Activated CD8-positive, alpha-beta memory T cell treated with anti-CD3 and anti-CD28 coated beads for 4 hours (primary cell): ENCODE measurements around the gene MGMT.

Experiments
- DNase-seq, 2 donors: peaks; one replicate each; pipeline ENCODE4 v3.0.0-alpha.2; 2020; ENCODE audit warnings: low read depth in 2 of 2

MGMT gene

GRCh38 chr10:129586898-129587443 lies 119.9 kb downstream of the MGMT start:
- DNase-seq = no peak

DNA sequence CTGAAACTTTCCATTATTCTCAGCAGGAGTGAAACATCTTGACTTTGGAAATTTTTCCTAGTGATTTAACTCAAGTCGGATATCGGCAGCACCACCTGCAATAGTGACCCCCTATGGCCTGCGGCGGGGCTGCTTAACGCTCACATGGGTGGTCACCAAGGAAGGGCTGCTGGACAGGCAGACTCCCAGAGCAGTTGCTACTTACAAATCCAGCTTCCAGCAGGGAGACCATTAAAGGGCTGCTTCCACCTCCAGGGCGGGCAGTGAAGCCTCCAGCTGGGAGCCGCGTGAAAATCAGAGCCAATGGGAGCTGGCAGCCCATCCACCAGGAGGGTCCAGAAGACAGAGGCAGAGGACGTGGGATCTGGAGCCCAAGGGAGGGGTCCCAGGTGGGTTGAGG lies 122.5 kb downstream of the MGMT start:
- no peak for DNase-seq

GRCh38 chr10:129593953-129594352 lies 126.9 kb downstream of the MGMT start:
- no peak for DNase-seq

DNA sequence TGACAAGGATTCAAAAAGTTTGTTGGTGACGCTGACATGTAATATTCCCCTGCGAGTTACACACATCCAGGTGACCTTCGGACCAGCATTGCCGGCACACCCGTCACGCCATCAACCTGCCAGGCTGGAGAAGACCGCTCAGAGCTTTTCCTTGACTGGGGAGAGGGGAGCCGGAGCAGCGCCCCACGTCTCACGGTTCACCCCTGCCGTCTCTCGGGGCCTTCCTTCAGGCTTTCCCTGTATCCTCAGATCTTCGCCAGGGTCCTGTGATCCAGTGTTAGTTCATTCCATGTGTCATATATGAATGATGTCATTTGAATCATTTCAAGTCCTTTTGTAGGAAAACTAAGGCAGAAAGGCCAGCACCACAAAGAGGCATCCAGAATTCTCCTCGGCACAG lies 127.8 kb downstream of the MGMT start:
- no peak for DNase-seq

- DNase-seq = no peak
These were observed 131.4 kb downstream of the MGMT start for GRCh38 chr10:129598413-129598812.

DNA sequence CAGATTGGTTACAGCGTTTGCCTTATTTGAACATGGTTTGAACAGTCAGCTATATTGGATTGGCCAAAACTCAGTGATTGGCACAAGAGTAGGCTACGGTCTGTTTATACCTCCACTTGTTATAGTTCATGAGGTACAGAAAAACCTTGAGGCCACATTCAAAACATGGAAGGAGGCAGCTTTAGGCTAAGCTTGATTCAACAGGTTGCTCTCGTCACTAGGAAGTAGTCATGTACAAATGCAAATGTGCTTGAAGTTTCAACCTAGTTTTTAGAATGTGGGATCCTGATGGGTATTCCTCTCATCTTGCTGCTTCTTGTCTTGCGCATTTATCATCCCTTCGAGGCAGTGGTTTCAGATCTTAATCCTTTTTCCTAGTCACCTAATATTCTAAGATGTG lies 132.1 kb downstream of the MGMT start:
- no peak for DNase-seq

- DNase-seq = no peak
These were observed 134.7 kb downstream of the MGMT start for GRCh38 chr10:129601737-129602136.

DNA sequence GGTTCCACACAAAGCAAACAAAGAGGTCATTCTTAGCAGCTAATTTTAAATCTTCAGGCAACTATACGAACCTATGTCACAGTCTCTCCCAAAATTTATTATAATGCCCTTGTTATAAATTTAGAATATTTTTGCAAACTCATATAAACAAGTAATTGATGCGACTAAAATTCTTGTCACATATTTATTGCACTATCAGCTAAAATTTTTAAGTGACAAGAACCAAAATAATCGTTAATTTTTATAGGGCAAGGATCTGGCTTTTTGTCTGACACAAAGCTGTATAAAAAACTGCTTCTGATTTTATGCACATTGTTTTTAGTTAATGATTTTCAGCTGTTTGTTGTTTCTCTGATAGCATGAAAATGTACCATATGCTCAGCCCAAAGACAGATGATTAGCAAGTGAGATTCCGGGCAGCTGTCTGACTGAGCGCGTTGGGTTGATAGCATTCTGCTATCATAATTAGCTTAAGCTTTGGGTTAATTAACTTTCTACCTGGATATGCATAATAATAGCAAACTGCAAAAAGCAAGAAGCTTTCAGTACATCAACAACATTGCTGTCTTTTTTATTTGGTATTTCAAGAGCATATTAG lies 136.0 kb downstream of the MGMT start:
- no peak for DNase-seq

DNA sequence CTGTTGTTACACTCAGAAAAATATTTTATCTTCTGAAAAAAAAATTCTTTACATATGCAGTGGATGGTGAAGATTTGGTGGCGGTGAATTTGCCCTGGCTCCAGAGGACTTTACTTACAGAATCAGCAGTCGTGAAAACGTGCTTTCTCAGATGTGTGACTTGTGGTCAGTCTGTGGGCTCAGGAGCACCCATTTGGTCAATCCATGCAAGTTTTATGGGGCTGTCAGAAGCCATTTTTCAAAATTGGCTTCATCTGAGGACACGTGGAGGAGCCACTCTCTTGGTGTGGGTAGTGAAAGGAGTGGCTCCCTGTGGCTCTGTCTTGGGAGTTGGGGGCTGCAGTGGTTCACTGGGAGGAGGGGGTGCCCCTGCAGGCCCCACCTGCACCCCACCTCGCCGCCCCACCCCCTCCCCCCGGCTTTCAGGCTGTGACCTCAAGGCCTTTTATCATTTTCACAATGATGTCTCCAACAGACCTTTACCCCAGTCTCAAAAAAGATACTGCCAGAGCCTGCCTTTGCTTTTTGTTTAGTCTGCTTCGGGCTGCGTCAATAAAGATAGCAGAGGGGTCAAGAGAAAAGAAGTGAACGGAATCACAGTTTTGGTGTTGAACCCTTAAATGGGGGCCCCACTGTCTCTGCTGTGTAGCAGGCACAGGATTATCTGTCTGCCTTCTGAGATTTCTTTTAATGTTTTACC lies 137.4 kb downstream of the MGMT start:
- DNase-seq = no peak

DNA sequence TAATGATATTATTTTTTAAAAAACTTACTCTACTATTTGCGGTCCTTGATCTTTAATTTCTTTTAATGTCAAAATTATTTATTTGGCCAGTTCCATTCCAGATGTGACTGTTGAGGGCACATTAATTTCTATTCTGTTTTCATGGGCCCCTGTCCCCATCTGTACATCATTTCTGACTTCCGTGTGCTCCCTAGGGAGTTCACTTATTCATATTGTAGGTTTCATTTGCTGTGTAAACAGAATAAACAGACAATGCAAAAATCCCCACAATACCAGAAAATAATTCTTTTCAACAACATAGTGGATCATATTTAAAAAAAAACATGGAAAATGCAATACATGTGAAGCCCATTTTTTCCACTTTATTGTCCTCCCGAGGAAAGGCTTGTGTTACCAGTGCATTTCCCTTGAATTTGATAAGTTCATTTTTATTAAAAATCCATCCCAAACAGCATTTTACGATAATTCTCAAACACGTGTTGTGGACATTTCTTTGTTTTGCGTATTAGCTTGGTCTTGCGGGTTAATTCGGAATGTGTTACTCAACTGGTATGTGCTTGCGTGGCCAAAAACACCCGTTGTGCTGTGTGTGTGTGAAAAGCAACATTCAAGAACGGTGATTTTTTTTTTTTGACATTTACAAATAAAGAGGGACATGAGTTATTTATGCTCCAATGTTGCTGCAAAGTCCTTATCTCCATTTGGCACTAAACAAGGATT lies 138.4 kb downstream of the MGMT start:
- DNase-seq = no peak

GRCh38 chr10:129605986-129606518 lies 139.0 kb downstream of the MGMT start:
- DNase-seq = no peak

DNA sequence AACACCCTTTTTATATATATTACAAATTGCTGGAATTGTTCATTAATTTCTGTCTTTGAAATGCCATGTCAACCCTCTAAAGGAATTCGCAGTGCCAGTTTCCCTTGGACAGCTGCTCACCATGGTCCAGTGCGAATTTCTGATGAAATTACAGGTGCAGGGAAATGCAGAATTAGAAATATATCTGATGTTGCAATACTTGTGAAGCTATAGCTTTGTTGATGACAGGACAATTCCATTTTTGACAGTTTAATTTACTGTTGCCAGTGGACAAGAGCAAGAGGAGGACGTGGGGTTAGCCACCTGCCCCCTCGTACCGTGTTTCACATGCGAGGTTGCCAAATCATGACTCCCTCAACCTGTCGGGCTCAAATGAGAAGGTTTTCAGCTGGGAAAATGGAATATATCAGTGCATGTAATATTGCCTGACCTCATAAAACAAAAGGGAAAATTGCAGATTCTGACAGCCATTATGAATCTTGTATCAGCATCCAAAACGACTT lies 140.6 kb downstream of the MGMT start:
- DNase-seq = no peak

DNA sequence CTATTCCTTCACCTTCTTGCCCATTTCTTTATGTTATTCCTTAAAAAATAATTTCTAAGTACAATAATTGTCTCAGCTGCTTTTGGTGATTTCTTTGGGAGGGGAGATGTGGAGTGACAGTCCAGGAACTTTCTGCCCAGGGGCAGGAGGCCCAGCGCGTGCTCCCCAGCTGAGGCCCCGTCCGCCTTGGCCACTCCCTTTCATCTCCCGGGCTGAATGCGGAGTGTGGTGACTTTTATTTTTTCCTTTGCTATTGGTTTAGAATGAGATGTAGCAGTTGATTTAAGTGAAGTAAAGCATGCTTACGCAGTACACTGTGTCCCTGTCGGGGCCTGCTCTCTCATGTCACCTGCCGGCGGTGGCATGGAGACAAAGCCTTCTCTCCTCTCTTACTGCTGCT lies 141.6 kb downstream of the MGMT start:
- no peak for DNase-seq

DNA sequence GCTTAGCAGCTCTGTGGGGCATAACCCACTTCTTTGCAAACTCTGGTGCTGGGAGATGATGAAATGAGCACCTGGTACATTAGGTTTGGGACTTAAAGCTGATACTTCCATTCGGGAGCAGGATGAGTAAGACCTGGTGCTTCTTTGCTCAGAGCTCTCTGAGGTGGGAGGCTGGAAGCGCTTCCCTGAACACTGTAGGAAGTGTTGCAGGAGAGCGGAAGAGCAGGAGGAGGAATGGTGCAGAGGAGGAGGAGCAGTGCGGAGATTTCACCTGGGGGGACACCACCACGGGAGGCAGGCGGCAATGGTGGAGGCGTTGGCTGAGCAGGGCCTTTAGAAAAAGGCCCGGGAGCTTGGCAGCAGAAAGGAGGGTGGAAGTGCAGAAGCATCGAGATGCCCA lies 142.5 kb downstream of the MGMT start:
- no peak for DNase-seq

- DNase-seq = no peak
These were observed 145.6 kb downstream of the MGMT start for GRCh38 chr10:129612481-129613109.

GRCh38 chr10:129613377-129613980 lies 146.4 kb downstream of the MGMT start:
- DNase-seq = no peak

- DNase-seq = no peak
These were observed 147.3 kb downstream of the MGMT start for GRCh38 chr10:129614341-129614740.

DNA sequence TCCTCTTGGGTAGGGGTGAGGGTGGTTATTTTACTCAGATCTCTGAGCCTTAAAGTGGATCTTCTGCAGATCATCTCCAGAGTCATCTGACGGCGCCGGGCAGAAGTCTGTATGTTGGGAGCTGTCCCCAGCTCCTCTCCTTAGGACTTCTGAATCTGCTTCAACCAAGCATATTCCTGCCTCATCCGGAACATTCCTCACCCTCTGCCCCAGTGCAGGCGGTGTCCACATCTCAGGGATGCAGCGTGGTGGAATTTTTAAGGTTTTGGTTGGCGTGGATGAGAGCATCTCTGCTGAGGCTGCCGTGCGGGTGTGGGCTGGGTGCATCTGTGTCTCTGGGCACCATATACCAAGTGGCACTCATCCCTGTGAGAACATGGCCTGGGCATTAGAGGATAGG lies 148.3 kb downstream of the MGMT start:
- no peak for DNase-seq

DNA sequence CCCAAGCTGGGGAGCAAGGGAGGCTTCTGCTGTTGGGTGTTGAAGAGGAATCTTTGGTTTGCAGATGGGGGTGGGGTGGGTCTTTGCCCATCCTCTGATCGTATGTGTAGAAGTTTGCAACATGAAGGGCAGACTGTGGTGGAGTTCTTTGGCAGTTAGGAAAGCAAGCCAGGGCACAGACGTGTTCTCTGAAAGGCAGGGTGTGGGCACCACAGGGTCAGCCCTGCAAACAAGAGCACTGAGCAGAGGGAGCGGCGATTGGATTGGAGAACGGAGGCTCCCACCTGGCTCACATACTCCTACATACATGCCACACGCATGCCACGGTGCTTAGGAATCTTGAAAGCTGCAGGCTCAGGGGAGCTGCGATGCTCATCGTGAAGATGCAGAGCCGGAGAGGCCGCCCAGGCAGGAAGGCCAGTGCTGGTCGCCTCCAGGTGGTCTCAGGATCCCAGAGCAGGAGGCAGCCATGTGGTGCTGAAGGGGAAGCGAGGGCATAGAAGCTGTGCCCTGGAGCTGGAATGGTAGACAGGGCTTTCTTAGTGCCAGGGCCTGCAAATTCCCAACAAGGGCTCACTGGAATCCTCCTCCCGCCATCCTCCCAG lies 149.0 kb downstream of the MGMT start:
- DNase-seq = no peak

GRCh38 chr10:129617768-129618167 lies 150.7 kb downstream of the MGMT start:
- no peak for DNase-seq

GRCh38 chr10:129621062-129621461 lies 154.0 kb downstream of the MGMT start:
- no peak for DNase-seq
